A172 (cell line): ENCODE measurements around the gene RIT2. TPM values are rescaled to one million over a fixed set of nuclear protein-coding genes. Genes with fewer than 3 reads are reported as not detected.

ENCODE experiments used
- DNase-seq: peaks from one replicate; pipeline ENCODE4 v3.0.0-alpha.2; 2015; ENCODE audit warnings: low spot score
- total RNA-seq: library from RNA; depleted of rRNA; stranded (reverse); fragments of >200 nt; shearing (Covaris generic); gene quantifications from 2 replicates; pipeline ENCODE4 v1.2.3, GENCODE V29; 2014

Gene RIT2
- total RNA-seq, 1 experiment from 2014 or later = not detected

DNA sequence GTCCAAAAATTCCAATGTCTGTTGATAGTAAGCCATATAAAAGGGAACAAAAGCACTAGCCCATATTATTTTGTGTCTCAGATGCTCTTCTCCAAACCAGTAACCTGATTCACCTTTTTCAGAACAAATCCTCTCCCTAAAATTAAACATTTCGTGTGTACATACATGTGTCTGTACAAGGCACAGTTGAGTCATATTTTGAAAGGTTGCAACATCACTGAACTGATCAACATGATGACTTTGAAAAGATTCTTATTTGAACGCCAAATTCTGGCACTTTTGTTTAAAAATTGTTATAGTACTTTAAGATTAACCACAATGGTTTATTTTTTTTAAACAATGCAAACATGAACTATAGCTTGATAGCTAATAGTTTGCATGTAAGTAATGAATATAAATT is 102.5 kb downstream of the RIT2 start:
- DNase-seq = no peak

DNA sequence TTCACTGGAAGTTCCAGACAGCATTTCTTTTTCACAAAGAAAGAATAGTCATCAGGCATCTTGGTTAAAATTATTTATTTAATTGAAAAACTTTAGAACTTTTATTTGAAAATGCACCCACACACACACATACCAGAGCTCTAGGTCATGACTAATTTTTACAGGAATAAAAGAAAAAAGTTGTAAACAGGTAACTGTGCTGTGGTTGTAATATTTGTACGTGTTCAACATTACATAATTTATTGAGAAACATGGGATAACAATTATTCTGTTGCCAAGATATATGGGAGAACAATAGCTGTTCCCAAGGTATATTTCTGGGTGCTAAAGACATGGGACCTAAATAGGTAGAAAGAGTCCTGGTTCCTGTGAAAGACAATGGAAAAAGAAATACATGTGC is 104.9 kb downstream of the RIT2 start:
- no peak for DNase-seq

GRCh38 chr18:43009674-43010073 is 105.8 kb downstream of the RIT2 start:
- DNase-seq = no peak

DNA sequence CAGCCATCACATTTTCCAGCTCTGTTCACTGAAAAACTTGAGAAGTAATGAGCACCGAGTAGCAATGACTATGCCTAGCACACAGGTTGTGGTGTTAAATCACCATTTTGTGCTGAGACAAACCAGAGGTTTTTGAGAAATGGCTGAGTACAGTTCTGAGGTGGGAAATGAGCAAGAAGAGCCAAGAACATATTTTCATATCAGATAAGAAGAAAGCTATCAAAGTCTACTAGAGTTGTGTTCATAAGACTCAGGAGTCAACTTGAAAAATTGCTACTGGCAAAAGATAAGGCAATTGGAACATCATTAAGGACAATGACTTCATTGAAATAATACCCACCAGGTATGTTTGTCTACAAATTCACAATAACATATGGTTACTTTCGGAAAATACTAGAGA is 108.1 kb downstream of the RIT2 start:
- no peak for DNase-seq

DNA sequence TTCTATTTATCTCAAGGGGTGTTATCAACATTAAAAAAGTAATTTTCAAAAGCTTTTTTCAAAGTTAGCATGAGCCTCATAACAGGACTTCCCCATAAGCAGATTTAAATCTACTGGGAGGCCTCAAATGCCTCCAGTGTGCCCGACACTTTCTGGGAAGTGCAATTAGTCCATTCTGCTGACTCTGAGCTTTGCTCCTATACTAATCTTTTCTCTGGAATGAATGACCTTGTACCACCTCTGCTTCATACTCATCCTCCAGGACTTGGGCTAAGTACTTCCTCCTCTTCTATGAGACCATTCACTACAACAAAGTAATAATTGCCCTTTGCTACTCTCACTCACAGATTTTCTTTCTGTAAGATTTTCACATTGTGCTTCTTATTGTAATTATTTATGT is 111.1 kb downstream of the RIT2 start:
- DNase-seq = no peak

DNA sequence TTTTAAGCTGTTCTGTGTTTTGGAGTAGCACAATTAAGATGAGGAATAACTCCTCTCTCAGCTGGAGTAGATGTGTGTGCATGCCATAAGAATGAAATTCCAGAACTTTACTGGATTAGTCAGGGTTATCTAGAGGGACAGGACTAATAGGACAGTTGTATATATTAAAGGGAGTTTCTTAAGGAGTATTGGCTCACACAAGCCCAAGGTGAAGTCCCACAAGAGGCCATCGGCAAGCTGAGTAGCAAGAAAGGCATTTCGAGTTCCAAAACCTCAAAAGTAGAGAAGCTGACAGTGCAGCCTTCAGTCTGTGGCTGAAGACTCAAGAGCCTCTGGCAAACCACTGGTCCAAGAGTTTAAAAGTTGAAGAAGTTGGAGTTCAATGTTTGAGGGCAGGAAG is 113.7 kb downstream of the RIT2 start:
- DNase-seq = peak; percentile 62

- no peak for DNase-seq
These were observed 118.7 kb downstream of the RIT2 start for GRCh38 chr18:42996824-42997223.

DNA sequence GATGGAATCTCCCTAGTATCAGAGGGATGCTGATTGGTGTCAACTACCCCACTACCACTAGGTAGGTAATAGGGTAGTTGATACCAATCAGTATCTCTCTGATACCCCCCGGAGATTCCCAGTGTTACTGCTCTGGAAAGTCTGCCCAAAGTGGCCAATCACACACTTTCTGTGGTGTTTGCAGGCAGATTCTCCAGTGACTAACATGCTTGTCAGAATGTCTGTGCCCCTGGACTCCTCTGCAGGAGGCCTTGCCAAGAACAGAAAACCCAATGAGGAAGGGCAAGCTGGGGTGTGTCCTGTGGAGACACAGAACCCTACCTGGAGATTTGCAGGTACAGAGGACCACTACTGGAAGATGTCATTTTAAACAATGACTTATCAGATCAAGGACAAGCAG is 135.1 kb downstream of the RIT2 start:
- DNase-seq = no peak

- DNase-seq = no peak
These were observed 137.4 kb downstream of the RIT2 start for GRCh38 chr18:42977982-42978637.

DNA sequence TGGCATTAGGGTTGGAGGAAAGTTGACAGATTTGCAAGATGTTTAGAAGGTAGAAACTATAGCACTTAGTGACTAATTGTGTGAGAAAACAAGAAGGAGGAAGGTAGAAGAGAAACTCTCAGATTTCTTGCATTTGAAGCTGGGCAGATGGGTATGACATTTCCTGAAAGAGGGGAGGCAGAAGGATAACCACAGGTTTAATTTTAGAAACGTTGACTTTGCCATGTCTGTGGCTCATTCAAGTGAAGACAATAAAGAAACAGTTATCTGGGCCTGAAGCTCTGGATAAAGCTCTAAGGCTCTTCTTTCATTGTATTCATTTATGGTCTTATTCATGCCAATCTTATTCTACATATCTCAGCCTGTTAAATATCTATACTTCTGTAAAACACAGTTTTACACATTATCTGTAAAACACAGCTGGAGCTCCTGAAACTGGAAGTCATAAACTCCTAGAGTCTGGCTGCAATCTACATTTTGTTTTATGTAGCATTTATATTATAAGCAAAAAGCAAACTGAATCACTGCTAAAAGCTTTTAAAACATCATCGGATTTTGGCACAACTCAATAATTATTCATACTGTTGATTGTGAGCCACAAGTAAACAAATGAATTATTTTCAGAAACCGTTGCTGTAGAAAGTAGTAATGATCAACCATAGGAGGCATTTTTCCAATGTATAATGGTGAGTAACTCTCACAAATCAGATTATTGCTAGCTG is 138.5 kb downstream of the RIT2 start:
- DNase-seq = no peak

DNA sequence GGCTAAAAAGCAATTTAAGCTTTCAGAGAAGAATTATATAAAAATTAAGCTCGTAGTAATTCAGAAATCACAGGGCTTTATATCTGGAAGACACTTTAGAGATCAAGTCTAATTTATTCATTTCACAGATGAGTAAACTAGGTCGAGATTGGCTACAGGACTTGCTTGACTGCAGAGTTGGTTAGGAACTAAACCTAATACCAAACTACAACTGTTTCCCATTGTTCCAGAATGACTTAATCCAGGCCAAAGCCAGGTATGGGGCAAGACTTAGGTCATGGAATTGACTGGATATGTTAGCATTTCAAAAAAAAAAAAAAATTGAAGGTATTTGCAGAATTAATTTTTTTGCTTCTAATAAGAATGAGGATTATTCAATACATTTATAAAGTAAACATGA is 146.1 kb downstream of the RIT2 start:
- no peak for DNase-seq

DNA sequence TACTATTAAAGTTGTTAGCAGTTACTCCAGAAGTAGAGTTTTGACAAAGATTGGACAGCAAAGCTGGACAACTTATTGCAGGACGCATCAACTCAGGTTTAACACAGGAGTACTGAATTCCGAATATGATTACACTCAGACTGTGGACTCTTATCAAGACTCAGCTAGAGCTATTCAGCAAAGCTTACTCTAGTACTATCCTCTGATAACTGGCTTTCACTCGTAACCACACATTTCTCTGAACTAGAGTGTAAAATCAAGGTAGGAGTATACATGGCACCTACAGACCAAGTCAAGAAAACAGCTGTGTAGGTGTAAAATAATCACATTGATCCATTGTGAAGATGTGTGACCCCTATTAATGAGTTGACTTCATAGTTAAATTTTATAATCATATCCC is 154.2 kb downstream of the RIT2 start:
- DNase-seq = no peak

DNA sequence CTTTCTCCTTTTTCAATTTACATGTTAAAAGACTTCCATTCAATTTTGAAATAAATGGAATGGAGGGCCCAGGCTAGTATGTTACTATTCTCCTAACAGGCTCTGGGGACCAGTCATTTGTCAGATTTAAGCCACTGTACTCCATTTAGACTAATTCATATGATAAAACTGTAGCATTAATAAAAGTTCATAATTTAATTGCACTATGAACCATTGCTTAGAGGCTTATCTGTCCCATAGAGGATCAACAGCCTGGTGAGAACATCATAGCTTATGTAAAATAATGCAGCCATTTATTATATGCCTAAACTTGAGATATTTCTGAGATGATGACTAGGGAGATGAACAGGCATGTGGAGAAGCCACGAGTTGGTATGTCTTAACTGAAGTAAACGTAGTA is 156.0 kb downstream of the RIT2 start:
- no peak for DNase-seq

DNA sequence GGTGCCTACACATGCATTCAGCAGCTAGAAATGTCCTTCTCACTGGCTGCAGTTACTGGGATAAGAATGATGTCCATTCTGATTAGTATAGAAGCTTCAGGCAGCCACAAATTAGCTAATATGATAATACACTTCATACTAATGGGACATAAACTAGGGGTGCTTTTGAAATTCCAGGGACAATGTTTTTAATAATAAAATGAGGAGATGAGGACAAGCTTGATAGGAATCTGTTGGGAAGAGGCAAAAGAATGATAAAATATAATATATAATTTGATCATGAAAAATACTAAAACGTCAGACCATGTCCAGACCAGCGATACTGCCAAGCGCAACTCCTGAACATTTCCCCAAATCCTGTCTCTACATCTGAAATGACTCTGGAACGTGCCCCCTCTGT is 157.1 kb downstream of the RIT2 start:
- no peak for DNase-seq

DNA sequence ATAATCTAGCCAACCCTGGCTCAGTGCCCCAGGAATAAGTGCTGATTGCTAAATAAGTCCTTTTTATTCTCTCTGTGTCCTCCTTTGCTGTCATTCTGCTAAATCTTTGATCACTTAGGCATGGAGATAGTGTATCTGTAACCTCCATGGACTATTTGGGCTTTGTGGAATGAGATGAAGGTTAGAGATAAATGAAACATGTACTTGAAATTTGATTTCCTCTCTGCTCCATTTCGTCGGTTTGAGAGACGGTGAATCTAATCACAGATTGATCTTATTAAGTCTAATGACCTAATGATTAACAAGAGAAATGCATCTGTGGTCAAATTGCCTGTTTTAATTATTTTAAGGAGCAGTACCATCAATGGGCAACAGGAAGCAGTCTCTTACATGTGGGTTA is 159.2 kb downstream of the RIT2 start:
- DNase-seq = no peak

GRCh38 chr18:42954887-42955286 is 160.6 kb downstream of the RIT2 start:
- DNase-seq = no peak

DNA sequence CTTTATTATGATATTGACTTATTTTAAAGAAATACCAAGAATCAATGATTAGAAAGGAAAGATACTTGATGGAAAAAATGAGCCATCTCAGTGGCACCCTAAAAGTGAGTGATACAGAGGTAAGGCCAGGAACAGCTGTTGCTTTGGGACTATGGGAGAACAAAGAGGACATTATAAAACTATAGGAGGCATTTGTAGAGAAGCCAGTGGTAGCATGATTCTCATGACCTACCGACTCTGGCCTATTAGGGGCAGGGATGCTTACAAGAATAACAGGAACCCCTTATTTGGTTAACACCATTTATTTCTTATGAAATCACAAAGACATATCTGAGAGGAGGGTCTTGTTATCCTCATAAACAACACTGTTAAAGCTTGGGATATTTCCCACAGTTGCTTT is 162.2 kb downstream of the RIT2 start:
- DNase-seq = no peak

DNA sequence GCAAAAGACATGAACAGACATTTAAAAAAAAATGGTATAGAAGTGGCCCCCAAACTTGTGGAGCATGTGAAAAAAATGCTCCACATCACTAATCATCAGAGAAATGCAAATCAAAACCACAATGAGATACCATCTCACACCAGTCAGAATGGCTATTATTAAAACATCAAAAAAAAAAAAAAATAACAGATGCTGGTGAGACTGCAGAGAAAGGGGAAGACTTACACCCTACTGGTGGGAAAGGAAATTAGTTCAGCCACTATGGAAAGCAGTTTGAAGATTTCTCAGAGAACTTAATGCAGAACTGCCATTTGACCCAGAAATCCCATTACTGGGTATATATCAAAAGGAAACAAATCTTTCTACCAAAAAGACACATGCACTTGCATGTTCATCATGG is 164.8 kb downstream of the RIT2 start:
- DNase-seq = no peak

DNA sequence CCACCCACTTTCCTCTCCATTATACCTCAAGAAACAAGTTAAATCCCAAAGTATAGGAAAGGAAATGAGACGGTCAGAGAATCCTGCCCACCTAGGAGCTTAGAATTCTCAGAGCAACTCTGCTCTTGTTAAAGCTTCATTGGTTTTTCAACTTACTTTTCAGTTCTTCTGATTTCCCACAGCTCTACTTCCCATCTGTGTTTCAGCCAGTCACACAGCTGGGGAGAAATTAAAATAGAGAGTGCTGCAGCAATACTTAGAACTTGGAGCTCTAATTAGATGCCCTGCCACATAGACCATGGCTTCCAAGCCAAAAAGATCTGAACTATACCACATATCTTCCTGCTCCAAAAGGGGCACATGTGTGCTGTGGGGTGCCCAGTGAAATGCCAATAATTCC is 166.7 kb downstream of the RIT2 start:
- DNase-seq = no peak

GRCh38 chr18:42941860-42942259 is 173.6 kb downstream of the RIT2 start:
- no peak for DNase-seq

DNA sequence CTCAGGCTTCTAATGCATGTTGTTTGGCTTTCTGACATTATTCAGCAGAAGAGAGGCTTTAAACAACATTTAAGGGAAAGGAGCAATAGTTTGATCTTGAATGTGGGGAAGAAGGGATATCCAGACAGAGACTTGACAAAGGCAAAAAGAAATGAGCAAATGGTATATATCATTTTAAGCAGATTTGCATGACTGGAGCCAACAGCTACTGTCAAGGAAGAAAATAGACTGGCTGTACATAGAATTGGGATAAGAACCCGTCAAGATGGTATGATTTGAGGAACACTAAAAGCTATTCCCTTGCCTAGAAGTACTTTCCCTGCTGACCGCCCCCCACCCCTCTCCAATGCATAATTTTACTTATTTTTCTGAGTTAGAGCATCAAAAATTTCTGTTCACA is 174.5 kb downstream of the RIT2 start:
- DNase-seq = no peak

GRCh38 chr18:42937436-42937835 is 178.0 kb downstream of the RIT2 start:
- DNase-seq = no peak

DNA sequence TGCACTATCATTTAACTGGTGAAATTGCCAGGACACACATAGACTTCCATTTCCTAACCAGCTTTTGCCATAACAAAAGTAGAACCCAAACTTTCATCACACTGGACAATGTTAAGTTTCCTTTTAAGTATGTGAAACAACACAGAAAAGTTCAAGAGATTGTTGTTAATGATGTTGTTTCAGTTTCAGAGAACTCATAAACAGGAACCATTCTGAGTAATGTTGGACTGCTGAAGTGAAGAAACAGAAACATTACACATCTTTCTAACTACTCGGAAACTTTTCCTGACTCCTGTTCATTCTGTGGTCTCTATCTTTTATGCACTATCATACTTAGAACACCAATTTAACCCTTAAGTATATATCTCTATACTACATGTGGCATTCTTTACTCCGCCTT is 179.2 kb downstream of the RIT2 start:
- no peak for DNase-seq

DNA sequence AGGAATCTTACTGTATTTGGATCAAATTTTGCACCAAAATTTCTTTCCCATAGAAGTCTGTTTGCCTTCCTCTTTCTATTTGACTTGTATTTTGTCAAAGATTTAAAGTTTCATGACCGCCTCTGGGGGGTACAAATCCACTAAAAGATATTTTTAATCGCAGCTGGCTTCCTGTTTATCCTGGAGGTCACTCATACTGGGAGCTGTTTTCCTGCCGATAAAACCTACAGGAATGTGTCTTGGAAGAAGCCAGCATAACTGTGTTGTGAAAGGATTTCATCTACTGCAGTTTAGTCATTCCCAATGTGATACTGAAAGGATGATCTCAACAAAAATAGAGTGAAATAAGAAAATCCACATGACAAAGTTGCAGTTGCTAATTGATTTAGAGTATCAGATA is 184.0 kb downstream of the RIT2 start:
- DNase-seq = peak; percentile 67
